ENCODE results near the gene LTC4S.
A peak's percentile ranks its signal among the peaks of the same experiment; 100 is the strongest.

Gene LTC4S

GRCh38 chr5:179795863-179796833 is 2.4 kb downstream of the LTC4S start:
- peak; percentile 83 for DNase-seq (ENCODE audit: low read depth)

- no peak for DNase-seq (ENCODE audit: low read depth)
Measured at GRCh38 chr5:179796877-179797608, 3.3 kb downstream of the LTC4S start.

- no peak for DNase-seq (ENCODE audit: low read depth)
Measured at GRCh38 chr5:179797741-179798140, 4.0 kb downstream of the LTC4S start.

- no peak for DNase-seq (ENCODE audit: low read depth)
Measured at GRCh38 chr5:179798144-179798770, 4.5 kb downstream of the LTC4S start.

- DNase-seq (ENCODE audit: low read depth), result no peak
Measured at GRCh38 chr5:179798771-179799643, 5.2 kb downstream of the LTC4S start.

GRCh38 chr5:179799644-179799973 is 5.8 kb downstream of the LTC4S start:
- DNase-seq (ENCODE audit: low read depth), result no peak

GRCh38 chr5:179800071-179800695 is 6.4 kb downstream of the LTC4S start:
- no peak for DNase-seq (ENCODE audit: low read depth)

GRCh38 chr5:179800696-179801201 is 7.0 kb downstream of the LTC4S start:
- DNase-seq (ENCODE audit: low read depth), result no peak

GRCh38 chr5:179801304-179802206 is 7.8 kb downstream of the LTC4S start:
- peak; percentile 55 for DNase-seq (ENCODE audit: low read depth)

GRCh38 chr5:179802207-179802883 is 8.6 kb downstream of the LTC4S start:
- DNase-seq (ENCODE audit: low read depth), result no peak

- no peak for DNase-seq (ENCODE audit: low read depth)
Measured at GRCh38 chr5:179802950-179803562, 9.3 kb downstream of the LTC4S start.

- peak; percentile 50 for DNase-seq (ENCODE audit: low read depth)
Measured at GRCh38 chr5:179803651-179804554, 10.1 kb downstream of the LTC4S start.

GRCh38 chr5:179804555-179804947 is 10.8 kb downstream of the LTC4S start:
- DNase-seq (ENCODE audit: low read depth), result no peak

- no peak for DNase-seq (ENCODE audit: low read depth)
Measured at GRCh38 chr5:179805070-179805528, 11.3 kb downstream of the LTC4S start.

- DNase-seq (ENCODE audit: low read depth), result peak; percentile 65
Measured at GRCh38 chr5:179805529-179806249, 11.9 kb downstream of the LTC4S start.

- DNase-seq (ENCODE audit: low read depth), result peak; percentile 79
Measured at GRCh38 chr5:179806250-179807048, 12.7 kb downstream of the LTC4S start, which contains the start of gene MGAT4B. TSS of gene MGAT4B (minus strand) at chr5:179806866. CDS start at chr5:179806583, 283 bp downstream.

Data from EH (cell line).